Breast epithelium (tissue), 4 donors: ENCODE data around the gene SPTLC2. TPM values are rescaled to one million over a fixed set of nuclear protein-coding genes. Genes with fewer than 3 reads are reported as not detected.

Experiments used
- DNase-seq, 2 donors: peaks; one replicate each; pipeline ENCODE4 v3.0.0-alpha.2; 2019; ENCODE audit warnings: low spot score in 2 of 2
- H3K27ac ChIP-seq, 2 donors: fragments of 200-600 bp; sonication (generic) in 1 of 2; one replicate each; pipeline ENCODE4 v1.5.1; 2016 to 2019; ENCODE audit warnings: mild to moderate bottlenecking in 1 of 2
- H3K27me3 ChIP-seq, 2 donors: fragments of 200-600 bp; sonication (generic) in 1 of 2; one replicate each; pipeline versions ENCODE4 v1.5.1 to v1.6.0; 2017 to 2019; ENCODE audit warnings: control low read depth in 1 of 2, mild to moderate bottlenecking in 1 of 2
- H3K36me3 ChIP-seq: fragments of 200-600 bp; one replicate; pipeline ENCODE4 v1.5.1; 2019
- H3K4me1 ChIP-seq, 2 donors: fragments of 200-600 bp; sonication (generic); one replicate each; pipeline ENCODE4 v1.5.1; 2016 to 2019; ENCODE audit warnings: control low read depth in 1 of 2
- H3K4me3 ChIP-seq, 3 donors: fragments of 200-600 bp; sonication (generic); 1 replicate in 2 of 3; 2 replicates in 1 of 3; pipeline ENCODE4 v1.5.1; 2016 to 2019; ENCODE audit warnings: mild to moderate bottlenecking in 3 of 3, moderate library complexity in 2 of 3
- H3K9me3 ChIP-seq, 2 donors: fragments of 200-600 bp; sonication (generic) in 1 of 2; one replicate each; pipeline ENCODE4 v1.5.1; 2016 to 2019; ENCODE audit warnings: control low read depth in 1 of 2
- CTCF ChIP-seq, 3 donors: fragments of 450-650 bp; IDR thresholded peaks; one replicate each; pipeline ENCODE4 v1.5.1; 2016 to 2017; ENCODE audit warnings: antibody characterized with exemption in 3 of 3, mild to moderate bottlenecking in 3 of 3, moderate library complexity in 3 of 3
- POLR2A ChIP-seq: fragments of 450-650 bp; IDR thresholded peaks from one replicate; pipeline ENCODE4 v1.6.1; 2016; ENCODE audit warnings: antibody characterized with exemption, mild to moderate bottlenecking, moderate library complexity
- POLR2AphosphoS5 ChIP-seq, 3 donors: sonication (generic); formaldehyde crosslinking; IDR thresholded peaks; one replicate each; pipeline ENCODE4 v1.6.1; 2017; ENCODE audit warnings: antibody characterized with exemption in 3 of 3
- intact Hi-C: fragments of 100-400 bp; cut with DNase I; formaldehyde crosslinking; loops from one replicate; pipeline ENCODE4 v1.15.1; 2023; ENCODE audit warnings: low total_unique reads
- total RNA-seq, 3 donors: library from RNA; depleted of rRNA; stranded (reverse); fragments of >200 nt; gene quantifications; one replicate each; pipeline ENCODE4 v1.1.0, GENCODE V29; 2016

SPTLC2 gene
- total RNA-seq, 3 donors from 2014 or later, result 31.2 to 47.2 (median 42.6) TPM

- H3K4me1 ChIP-seq, result peaks cover 0 to 4% of the 10 kb centered on the region in 2 donors
- TF ChIP-seq POLR2AphosphoS5 (IDR thresholded peaks at IDR 0.05), result no peak
- TF ChIP-seq POLR2A, result no peak
- TF ChIP-seq CTCF (IDR thresholded peaks at IDR 0.05), result no peak
These were observed 3.9 kb upstream of the SPTLC2 start for GRCh38 chr14:77620222-77620870.

GRCh38 chr14:77618381-77618970 lies 2.0 kb upstream of the SPTLC2 start:
- no peak for DNase-seq
- intact Hi-C loops, result no loop called here

More at GRCh38 chr14:77620222-77620870, 3.9 kb upstream of the SPTLC2 start:
- Histone ChIP-seq H3K27ac (no peak overlapping the region), H3K27me3 (no peaks in the 10 kb centered on the region), H3K36me3 (no peaks in the 10 kb centered on the region), H3K9me3 (no peaks in the 10 kb centered on the region), H3K4me3 (no peak overlapping the region)
- intact Hi-C loops, result no loop called here
- DNase-seq, result no peak

GRCh38 chr14:77616133-77616453 lies 344 bp downstream of the SPTLC2 start:
- H3K4me3 ChIP-seq, result peak overlapping the region; percentile 84 to 90 (median 89)
- H3K36me3 ChIP-seq, result no peaks in the 10 kb centered on the region
- TF ChIP-seq CTCF (IDR thresholded peaks at IDR 0.05), result no peak
- no peak for TF ChIP-seq POLR2A
- no peak for TF ChIP-seq POLR2AphosphoS5 (IDR thresholded peaks at IDR 0.05)
- H3K27me3 ChIP-seq, result no peaks in the 10 kb centered on the region
- DNase-seq, result no peak
- intact Hi-C loops, result no loop called here
- peak overlapping the region; percentile 84 to 93 for H3K27ac ChIP-seq
- H3K4me1 ChIP-seq, result peaks cover 0 to 6% of the 10 kb centered on the region in 2 donors
- no peaks in the 10 kb centered on the region for H3K9me3 ChIP-seq

More at GRCh38 chr14:77618381-77618970, 2.0 kb upstream of the SPTLC2 start:
- Histone ChIP-seq H3K4me3 (no peak overlapping the region), H3K27me3 (no peaks in the 10 kb centered on the region), H3K36me3 (no peaks in the 10 kb centered on the region), H3K4me1 (peaks cover 0 to 6% of the 10 kb centered on the region in 2 donors), H3K9me3 (no peaks in the 10 kb centered on the region), H3K27ac (no peak overlapping the region)
- TF ChIP-seq POLR2AphosphoS5 (IDR thresholded peaks at IDR 0.05) (no peak), CTCF (IDR thresholded peaks at IDR 0.05) (no peak), POLR2A (no peak)

DNA sequence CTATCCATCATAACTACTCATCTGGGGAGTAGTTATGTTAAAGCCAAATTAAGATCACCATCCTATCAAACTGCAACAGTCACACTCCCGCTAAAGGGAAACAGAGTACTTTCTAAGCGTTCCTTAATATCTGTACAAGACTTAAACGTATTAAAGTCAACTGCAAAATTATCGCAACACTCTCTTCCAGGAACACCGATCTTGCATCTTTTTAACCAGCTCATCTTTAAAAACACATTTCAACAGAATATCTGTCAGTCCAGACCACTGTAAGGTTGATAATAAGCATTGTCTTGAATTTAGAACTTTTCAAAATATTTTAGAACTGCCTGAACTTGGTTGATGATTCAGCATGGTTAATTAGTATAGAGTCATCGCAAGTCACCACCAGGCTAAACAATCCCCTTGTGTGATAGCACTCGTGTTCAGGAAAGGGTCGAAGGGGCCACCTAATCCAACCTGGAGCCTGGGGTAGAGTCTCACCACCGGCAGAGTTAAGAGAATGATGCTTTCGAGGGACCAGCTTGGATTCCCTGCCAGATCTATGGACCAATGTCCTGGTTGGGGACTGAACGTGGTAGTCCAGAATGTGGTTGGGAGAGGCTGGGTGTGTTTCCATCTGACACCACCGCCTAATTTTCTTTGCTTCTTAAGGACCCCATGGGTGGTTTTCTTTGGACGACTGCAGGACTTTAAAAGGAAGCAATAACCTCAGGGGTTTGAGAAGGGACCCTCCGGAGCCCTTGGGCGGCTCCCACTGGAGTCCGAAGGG lies 890 bp downstream of the SPTLC2 start:
- TF ChIP-seq CTCF (IDR thresholded peaks at IDR 0.05) (no peak), POLR2AphosphoS5 (IDR thresholded peaks at IDR 0.05) (no peak)
- DNase-seq, result no peak
- intact Hi-C loops, result no loop called here
- Histone ChIP-seq H3K9me3 (no peaks in the 10 kb centered on the region), H3K27me3 (no peaks in the 10 kb centered on the region), H3K4me1 (peaks cover 0 to 6% of the 10 kb centered on the region in 2 donors), H3K36me3 (no peaks in the 10 kb centered on the region), H3K27ac (peak overlapping the region; percentile 84 to 93), H3K4me3 (peak overlapping the region; percentile 84 to 90 (median 89))

- Histone ChIP-seq H3K9me3 (no peaks in the 10 kb centered on the region), H3K4me1 (peaks cover 0 to 6% of the 10 kb centered on the region in 2 donors), H3K4me3 (no peak overlapping the region), H3K27me3 (no peaks in the 10 kb centered on the region), H3K27ac (no peak overlapping the region), H3K36me3 (no peaks in the 10 kb centered on the region)
- no peak for DNase-seq
- TF ChIP-seq POLR2AphosphoS5 (IDR thresholded peaks at IDR 0.05) (no peak), CTCF (IDR thresholded peaks at IDR 0.05) (no peak), POLR2A (no peak)
- intact Hi-C loops, result no loop called here
These were observed 3.2 kb downstream of the SPTLC2 start for GRCh38 chr14:77613201-77613600.
